ENCODE results near the gene CLEC12A.
"Not testable (repeated sequence)": the region's sequence is repeated elsewhere in the genome, so short reads cannot be mapped to it uniquely, and the experiment has no call there.

GRCh38 chr12:9952954-9953729 lies 18.1 kb upstream of the CLEC12A start:
- not testable (repeated sequence) for TF ChIP-seq HDGF (IDR thresholded peaks at IDR 0.05; ENCODE audit: borderline replicate concordance); SP1 (IDR thresholded peaks at IDR 0.05); FOXA1 (IDR thresholded peaks at IDR 0.05); ZNF384 (IDR thresholded peaks at IDR 0.05); ARNT (IDR thresholded peaks at IDR 0.05); SUZ12 (IDR thresholded peaks at IDR 0.05); FOXM1 (IDR thresholded peaks at IDR 0.05; ENCODE audit: borderline replicate concordance); ELF4 (IDR thresholded peaks at IDR 0.05); CTBP1 (IDR thresholded peaks at IDR 0.05; ENCODE audit: borderline replicate concordance); TARDBP (IDR thresholded peaks at IDR 0.05); FOXK2 (IDR thresholded peaks at IDR 0.05); NFRKB (IDR thresholded peaks at IDR 0.05); BHLHE40 (IDR thresholded peaks at IDR 0.05; ENCODE audit: borderline replicate concordance); LEF1 (IDR thresholded peaks at IDR 0.05; ENCODE audit: borderline replicate concordance)

All from HEK293T (cell line).